ENCODE results near the gene PTPRN2.

DNA sequence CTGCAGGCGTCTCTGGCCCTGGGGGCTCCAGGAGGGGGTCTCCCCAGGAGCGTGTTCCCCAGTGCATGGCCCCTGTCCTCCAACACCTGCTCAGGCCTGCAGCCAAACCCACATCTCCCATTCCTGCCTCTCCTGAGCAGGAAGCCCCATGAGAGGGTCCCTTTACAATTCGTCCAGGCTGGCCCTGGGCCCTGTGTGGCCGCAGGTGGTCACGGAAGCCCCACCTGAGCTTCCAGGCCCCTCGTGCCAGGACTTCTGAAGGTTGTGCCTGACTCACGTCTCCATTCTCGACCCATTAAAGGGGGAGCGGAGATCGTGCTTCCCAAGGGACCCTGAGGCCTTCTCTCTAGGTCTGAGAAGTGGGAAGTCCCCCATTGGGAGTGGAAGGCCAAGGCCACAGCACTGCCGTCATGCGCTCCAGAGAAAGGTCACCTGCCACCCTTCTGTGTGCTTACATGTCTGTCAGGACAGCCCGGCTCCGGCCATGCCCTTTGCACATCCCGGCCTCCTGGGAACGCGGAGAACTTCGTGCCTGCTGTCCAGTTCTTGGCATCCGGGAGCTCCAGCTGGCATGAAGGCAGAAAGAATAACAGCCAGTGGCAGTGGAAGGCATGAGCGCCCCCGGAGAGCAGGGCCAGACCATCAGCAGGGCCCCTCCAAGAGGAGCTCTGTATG, 868.5 kb downstream of the PTPRN2 start:
- TF ChIP-seq GATA3 (IDR thresholded peaks at IDR 0.05; ENCODE audit: low read depth, low read length) (no peak), GATA2 (IDR thresholded peaks at IDR 0.05; ENCODE audit: low read depth, low read length) (no peak)

All from SH-SY5Y (cell line).